ENCODE results near the gene KCTD20. TPM values are rescaled to one million over a fixed set of nuclear protein-coding genes. Genes with fewer than 3 reads are reported as not detected.

Gene KCTD20
- total RNA-seq, 4 donors from 2014 or later = 31.5 to 40.4 (median 37.8) TPM

- no peak for DNase-seq
- H3K27me3 ChIP-seq = no peaks in the 10 kb centered on the region
- H3K4me3 ChIP-seq = no peak overlapping the region
- H3K36me3 ChIP-seq = no peaks in the 10 kb centered on the region
- no peaks in the 10 kb centered on the region for H3K4me1 ChIP-seq
- H3K9me3 ChIP-seq = no peaks in the 10 kb centered on the region
- no peak for TF ChIP-seq CTCF (IDR thresholded peaks at IDR 0.05)
- TF ChIP-seq POLR2A (IDR thresholded peaks at IDR 0.05) = no peak
- no peak overlapping the region for H3K27ac ChIP-seq
These were observed 29.0 kb upstream of the KCTD20 start for GRCh38 chr6:36413489-36414480.

- Histone ChIP-seq H3K27ac (no peak overlapping the region), H3K9me3 (no peaks in the 10 kb centered on the region)
- no peak for DNase-seq
These were observed 28.3 kb upstream of the KCTD20 start for GRCh38 chr6:36414481-36414880.

GRCh38 chr6:36418558-36418957, 24.2 kb upstream of the KCTD20 start:
- Histone ChIP-seq H3K36me3 (no peaks in the 10 kb centered on the region), H3K27ac (no peak overlapping the region), H3K4me3 (no peak overlapping the region), H3K4me1 (peaks cover 0 to 6% (median 2%) of the 10 kb centered on the region in 4 donors), H3K27me3 (no peaks in the 10 kb centered on the region), H3K9me3 (no peaks in the 10 kb centered on the region)
- no peak for DNase-seq
- no peak for TF ChIP-seq CTCF (IDR thresholded peaks at IDR 0.05)
- TF ChIP-seq POLR2A (IDR thresholded peaks at IDR 0.05) = no peak

More at GRCh38 chr6:36414481-36414880, 28.3 kb upstream of the KCTD20 start:
- Histone ChIP-seq H3K27me3 (no peaks in the 10 kb centered on the region), H3K36me3 (no peaks in the 10 kb centered on the region), H3K4me3 (no peak overlapping the region), H3K4me1 (no peaks in the 10 kb centered on the region)
- TF ChIP-seq POLR2A (IDR thresholded peaks at IDR 0.05) = no peak
- TF ChIP-seq CTCF (IDR thresholded peaks at IDR 0.05) = no peak

- no peak for TF ChIP-seq POLR2A (IDR thresholded peaks at IDR 0.05)
- peaks cover 0 to 6% (median 2%) of the 10 kb centered on the region in 4 donors for H3K4me1 ChIP-seq
- no peaks in the 10 kb centered on the region for H3K36me3 ChIP-seq
- no peaks in the 10 kb centered on the region for H3K9me3 ChIP-seq
- no peak for DNase-seq
- H3K4me3 ChIP-seq = no peak overlapping the region
- H3K27me3 ChIP-seq = no peaks in the 10 kb centered on the region
- H3K27ac ChIP-seq = no peak overlapping the region
These were observed 23.5 kb upstream of the KCTD20 start for GRCh38 chr6:36419310-36419709.

- Histone ChIP-seq H3K36me3 (no peaks in the 10 kb centered on the region), H3K4me1 (peaks cover 0 to 6% (median 2%) of the 10 kb centered on the region in 4 donors), H3K9me3 (no peaks in the 10 kb centered on the region), H3K4me3 (peak overlapping the region; percentile 49 to 66 (median 50)), H3K27ac (peak overlapping the region; percentile 64 to 88 (median 75)), H3K27me3 (no peaks in the 10 kb centered on the region)
- TF ChIP-seq POLR2A (IDR thresholded peaks at IDR 0.05) = no peak
- no peak for TF ChIP-seq CTCF (IDR thresholded peaks at IDR 0.05)
- no peak for DNase-seq
These were observed 20.1 kb upstream of the KCTD20 start for GRCh38 chr6:36422714-36423100.
